Neural progenitor cell (in vitro differentiated cells): ENCODE data around the gene GRK3. TPM values are rescaled to one million over a fixed set of nuclear protein-coding genes. Genes with fewer than 3 reads are reported as not detected.

ENCODE experiments used
- DNase-seq: peaks from one replicate; pipeline ENCODE4 v3.0.0-alpha.2; 2016; ENCODE audit warnings: low spot score
- H2AFZ ChIP-seq: fragments of 200-600 bp; sonication (generic); replicated peaks from 2 replicates; pipeline ENCODE4 v1.6.1; 2016; ENCODE audit warnings: antibody characterized with exemption
- H3F3A ChIP-seq: fragments of 200-600 bp; sonication (generic); 2 replicates; pipeline ENCODE4 v1.6.1; 2016; ENCODE audit warnings: antibody characterized with exemption, low read depth
- H3K27ac ChIP-seq: fragments of 200-600 bp; sonication (generic); 2 replicates; pipeline ENCODE4 v1.5.1; 2016; ENCODE audit warnings: mild to moderate bottlenecking
- H3K27me3 ChIP-seq: fragments of 200-600 bp; sonication (generic); 2 replicates; pipeline ENCODE4 v1.6.1; 2016; ENCODE audit warnings: mild to moderate bottlenecking, moderate library complexity
- H3K36me3 ChIP-seq: fragments of 200-600 bp; sonication (generic); 2 replicates; pipeline ENCODE4 v1.5.1; 2016
- H3K4me1 ChIP-seq: fragments of 200-600 bp; sonication (generic); 2 replicates; pipeline ENCODE4 v1.6.1; 2016; ENCODE audit warnings: mixed run types
- H3K4me2 ChIP-seq: fragments of 200-600 bp; sonication (generic); 2 replicates; pipeline ENCODE4 v1.6.1; 2016
- H3K4me3 ChIP-seq: fragments of 200-600 bp; sonication (generic); 2 replicates; pipeline ENCODE4 v1.5.1; 2016
- H3K79me2 ChIP-seq: fragments of 200-600 bp; sonication (generic); 2 replicates; pipeline ENCODE4 v1.6.1; 2016; ENCODE audit warnings: low read depth
- H3K9ac ChIP-seq: fragments of 200-600 bp; sonication (generic); 2 replicates; pipeline ENCODE4 v1.6.1; 2016
- H3K9me3 ChIP-seq: fragments of 200-600 bp; sonication (generic); 2 replicates; pipeline ENCODE4 v1.5.1; 2016; ENCODE audit warnings: low read depth
- H4K20me1 ChIP-seq: fragments of 200-600 bp; sonication (generic); 2 replicates; pipeline ENCODE4 v1.6.1; 2016; ENCODE audit warnings: low read depth
- H3K27ac Mint-ChIP-seq: 3 replicates; pipeline ENCODE4 v1.8.0; 2021; ENCODE audit warnings: mixed read lengths
- H3K27me3 Mint-ChIP-seq: 2 replicates; pipeline ENCODE4 v1.8.0; 2022; ENCODE audit warnings: low read depth, mild to moderate bottlenecking, inconsistent platforms, moderate library complexity, mixed read lengths; ENCODE audit not compliant: insufficient read depth
- H3K36me3 Mint-ChIP-seq: 3 replicates; pipeline ENCODE4 v1.8.0; 2021; ENCODE audit warnings: mixed read lengths
- H3K4me1 Mint-ChIP-seq: 3 replicates; pipeline ENCODE4 v1.8.0; 2021; ENCODE audit warnings: mixed read lengths
- H3K4me3 Mint-ChIP-seq: 3 replicates; pipeline ENCODE4 v1.8.0; 2021; ENCODE audit warnings: mild to moderate bottlenecking, moderate library complexity, mixed read lengths
- H3K9me3 Mint-ChIP-seq: 3 replicates; pipeline ENCODE4 v1.8.0; 2020; ENCODE audit warnings: mixed read lengths
- EZH2 ChIP-seq: fragments of 200-600 bp; sonication (generic); IDR thresholded peaks from 2 replicates; pipeline ENCODE4 v1.6.1; 2017; ENCODE audit warnings: antibody characterized with exemption, mild to moderate bottlenecking, moderate library complexity
- EZH2phosphoT487 ChIP-seq: fragments of 200-600 bp; sonication (generic); IDR thresholded peaks from 2 replicates; pipeline ENCODE4 v1.6.1; 2017; ENCODE audit warnings: antibody characterized with exemption
- total RNA-seq: library from RNA; depleted of rRNA; stranded (reverse); fragments of >200 nt; gene quantifications from 2 replicates; pipeline ENCODE4 v1.2.3, GENCODE V29; 2015; ENCODE audit warnings: low replicate concordance
- TF ChIP-seq, protein P1 (sequence below): fragments of 200-600 bp; sonication (generic); IDR thresholded peaks from 2 replicates; pipeline ENCODE4 v1.5.1; 2017; ENCODE audit warnings: antibody characterized with exemption, mild to moderate bottlenecking

GRK3 gene
- total RNA-seq, 1 donor from 2014 or later = 20.8 TPM

DNA sequence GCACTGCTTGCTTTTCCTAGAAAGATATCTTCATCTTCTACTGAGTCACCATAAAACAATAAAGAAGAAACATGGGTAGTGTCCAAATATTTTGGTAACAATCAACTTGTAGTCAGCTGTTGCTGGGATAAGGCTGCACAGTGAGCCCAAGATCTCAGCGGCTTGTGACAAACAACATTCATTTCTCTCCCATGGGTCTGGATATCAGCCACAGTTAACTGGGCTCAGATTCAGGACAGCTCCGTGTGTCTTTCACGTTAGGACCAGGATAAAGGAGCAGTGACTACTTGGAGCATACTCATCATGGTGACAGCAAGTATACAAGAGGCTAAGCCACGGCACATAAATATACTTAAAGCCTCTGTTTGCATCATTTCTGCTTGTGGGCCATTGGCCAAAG is 27.9 kb upstream of the GRK3 start:
- Histone ChIP-seq H3K27me3 (no peaks in the 10 kb centered on the region), H2AFZ (no peak overlapping the region), H3K9ac (no peak overlapping the region), H3F3A (no peaks in the 10 kb centered on the region), H3K4me2 (no peak overlapping the region), H3K4me3 (no peak overlapping the region), H3K79me2 (no peaks in the 10 kb centered on the region), H3K9me3 (no peaks in the 10 kb centered on the region), H3K27ac (no peak overlapping the region), H4K20me1 (no peaks in the 10 kb centered on the region), H3K36me3 (no peaks in the 10 kb centered on the region), H3K4me1 (no peaks in the 10 kb centered on the region)
- no peak overlapping the region for H3K27ac Mint-ChIP-seq
- no peaks in the 10 kb centered on the region for H3K9me3 Mint-ChIP-seq
- TF ChIP-seq, protein P1, sequence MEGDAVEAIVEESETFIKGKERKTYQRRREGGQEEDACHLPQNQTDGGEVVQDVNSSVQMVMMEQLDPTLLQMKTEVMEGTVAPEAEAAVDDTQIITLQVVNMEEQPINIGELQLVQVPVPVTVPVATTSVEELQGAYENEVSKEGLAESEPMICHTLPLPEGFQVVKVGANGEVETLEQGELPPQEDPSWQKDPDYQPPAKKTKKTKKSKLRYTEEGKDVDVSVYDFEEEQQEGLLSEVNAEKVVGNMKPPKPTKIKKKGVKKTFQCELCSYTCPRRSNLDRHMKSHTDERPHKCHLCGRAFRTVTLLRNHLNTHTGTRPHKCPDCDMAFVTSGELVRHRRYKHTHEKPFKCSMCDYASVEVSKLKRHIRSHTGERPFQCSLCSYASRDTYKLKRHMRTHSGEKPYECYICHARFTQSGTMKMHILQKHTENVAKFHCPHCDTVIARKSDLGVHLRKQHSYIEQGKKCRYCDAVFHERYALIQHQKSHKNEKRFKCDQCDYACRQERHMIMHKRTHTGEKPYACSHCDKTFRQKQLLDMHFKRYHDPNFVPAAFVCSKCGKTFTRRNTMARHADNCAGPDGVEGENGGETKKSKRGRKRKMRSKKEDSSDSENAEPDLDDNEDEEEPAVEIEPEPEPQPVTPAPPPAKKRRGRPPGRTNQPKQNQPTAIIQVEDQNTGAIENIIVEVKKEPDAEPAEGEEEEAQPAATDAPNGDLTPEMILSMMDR = no peak
- TF ChIP-seq EZH2 (no peak), EZH2phosphoT487 (no peak)
- no peak for DNase-seq
- no peak overlapping the region for H3K4me3 Mint-ChIP-seq
- peaks cover 7% of the 10 kb centered on the region for H3K36me3 Mint-ChIP-seq
- no peaks in the 10 kb centered on the region for H3K4me1 Mint-ChIP-seq
- no peaks in the 10 kb centered on the region for H3K27me3 Mint-ChIP-seq

DNA sequence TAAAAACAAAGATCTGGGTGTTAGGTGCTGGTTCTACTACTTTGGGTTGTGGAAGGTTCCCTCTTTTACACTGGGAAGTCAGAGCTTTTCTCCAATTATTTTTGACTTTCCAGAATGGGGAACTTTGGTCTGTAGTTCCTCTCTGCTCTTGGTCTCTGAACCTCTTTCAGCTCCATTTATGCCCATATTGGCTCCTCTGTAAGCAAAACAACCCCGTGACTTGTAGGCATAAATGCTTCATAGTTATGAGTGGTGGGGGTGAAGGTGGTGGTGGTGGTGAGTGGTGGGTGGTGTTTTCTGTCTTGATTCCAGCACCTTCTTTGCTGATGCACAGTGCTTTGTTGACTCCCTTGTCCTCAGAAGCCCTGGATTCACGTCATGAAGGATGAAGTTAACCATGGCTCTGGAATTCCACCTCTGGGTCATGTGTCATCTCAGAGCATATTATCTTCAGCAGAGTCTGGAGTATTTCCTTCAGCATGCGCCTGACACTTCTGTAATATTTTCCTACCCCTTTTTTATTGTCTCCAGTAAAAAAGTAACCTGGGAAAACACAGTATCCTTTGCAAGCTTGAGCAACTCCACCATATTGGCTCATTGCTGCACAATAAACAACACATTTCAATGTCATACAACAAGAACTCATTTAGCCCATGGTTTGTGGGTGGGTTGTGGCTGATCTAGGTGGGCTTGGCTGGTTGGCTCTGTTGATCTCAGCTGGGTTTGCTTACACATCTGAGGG is 24.1 kb upstream of the GRK3 start:
- Mint-ChIP-seq H3K4me3 (no peak overlapping the region), H3K27me3 (peaks cover 3% of the 10 kb centered on the region), H3K9me3 (no peaks in the 10 kb centered on the region), H3K36me3 (no peaks in the 10 kb centered on the region), H3K27ac (no peak overlapping the region), H3K4me1 (peaks cover 14% of the 10 kb centered on the region)
- Histone ChIP-seq H2AFZ (no peak overlapping the region), H3K27ac (no peak overlapping the region), H3K9me3 (no peaks in the 10 kb centered on the region), H3K4me2 (no peak overlapping the region), H3K4me3 (no peak overlapping the region), H4K20me1 (no peaks in the 10 kb centered on the region), H3K4me1 (peaks cover 4% of the 10 kb centered on the region), H3K36me3 (no peaks in the 10 kb centered on the region), H3K79me2 (no peaks in the 10 kb centered on the region), H3K9ac (no peak overlapping the region), H3F3A (no peaks in the 10 kb centered on the region), H3K27me3 (no peaks in the 10 kb centered on the region)
- TF ChIP-seq, protein P1 = no peak
- TF ChIP-seq EZH2phosphoT487 (no peak), EZH2 (no peak)
- no peak for DNase-seq

DNA sequence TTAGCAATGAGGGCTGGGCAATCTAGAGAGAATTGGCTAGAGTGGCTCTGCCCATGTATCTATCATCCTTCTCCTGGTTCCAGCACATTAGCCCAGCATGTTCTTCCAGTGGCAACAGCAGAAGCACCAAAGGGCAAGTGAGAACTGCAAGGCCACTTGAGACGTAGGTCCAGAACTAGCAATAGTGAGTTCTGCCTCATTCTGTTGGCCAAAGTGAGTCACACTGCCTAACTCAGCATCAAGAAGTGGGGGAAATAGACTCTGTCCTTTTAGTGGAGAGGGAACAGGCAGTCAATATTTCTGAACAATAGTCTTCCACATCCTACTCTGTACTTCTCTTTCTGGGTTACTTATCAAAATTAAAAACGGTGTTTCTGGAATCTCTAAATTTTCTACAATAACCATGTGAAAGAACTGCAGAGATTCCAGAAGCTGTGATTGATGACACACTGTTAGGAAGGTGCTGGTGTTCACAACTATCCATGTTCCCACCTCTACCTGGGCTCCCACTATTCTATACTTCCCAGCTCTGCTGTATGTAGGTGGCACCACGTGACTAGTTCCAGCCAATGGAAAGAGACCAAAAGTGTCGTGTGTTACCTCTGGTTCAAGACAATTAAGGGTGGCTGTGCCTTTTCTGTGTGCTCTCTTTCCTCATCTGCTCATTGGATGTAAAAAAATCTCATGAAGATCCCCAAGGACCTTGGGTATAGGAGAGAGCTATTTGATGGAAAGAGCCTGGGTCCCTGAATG is 23.4 kb upstream of the GRK3 start:
- Histone ChIP-seq H3K79me2 (no peaks in the 10 kb centered on the region), H3K4me2 (no peak overlapping the region), H2AFZ (no peak overlapping the region), H3F3A (no peaks in the 10 kb centered on the region), H3K36me3 (no peaks in the 10 kb centered on the region), H3K4me1 (peaks cover 4% of the 10 kb centered on the region), H3K9me3 (no peaks in the 10 kb centered on the region), H3K27me3 (no peaks in the 10 kb centered on the region), H4K20me1 (no peaks in the 10 kb centered on the region), H3K4me3 (no peak overlapping the region), H3K27ac (no peak overlapping the region), H3K9ac (no peak overlapping the region)
- Mint-ChIP-seq H3K27ac (no peak overlapping the region), H3K4me1 (peaks cover 18% of the 10 kb centered on the region), H3K9me3 (no peaks in the 10 kb centered on the region), H3K36me3 (no peaks in the 10 kb centered on the region), H3K27me3 (peaks cover 3% of the 10 kb centered on the region), H3K4me3 (no peak overlapping the region)
- TF ChIP-seq EZH2phosphoT487 = no peak
- TF ChIP-seq, protein P1 = no peak
- no peak for TF ChIP-seq EZH2
- no peak for DNase-seq
